Tibial nerve (tissue), 4 donors: ENCODE data around the gene MICU2.

Experiments
- EP300 ChIP-seq, 2 donors: sonication (generic); formaldehyde crosslinking; IDR thresholded peaks; one replicate each; pipeline ENCODE4 v1.6.1; 2017; ENCODE audit warnings: antibody characterized with exemption in 2 of 2, mild to moderate bottlenecking in 1 of 2
- POLR2A ChIP-seq, 2 donors: fragments of 450-650 bp; IDR thresholded peaks; one replicate each; pipeline ENCODE4 v1.6.1; 2017; ENCODE audit warnings: antibody characterized with exemption in 2 of 2, mild to moderate bottlenecking in 2 of 2, moderate library complexity in 2 of 2
- TF ChIP-seq, protein P1 (sequence below), 5 experiments: fragments of 200-600 bp in 3 of 5; fragments of 450-650 bp in 2 of 5; sonication (generic) in 3 of 5; IDR thresholded peaks; one replicate each; pipeline ENCODE4 v1.5.1; 2016 to 2019; ENCODE audit warnings: antibody characterized with exemption in 5 of 5, mild to moderate bottlenecking in 3 of 5, moderate library complexity in 2 of 5

GRCh38 chr13:21641629-21642028, 37.7 kb upstream of the MICU2 start:
- TF ChIP-seq, protein P1, sequence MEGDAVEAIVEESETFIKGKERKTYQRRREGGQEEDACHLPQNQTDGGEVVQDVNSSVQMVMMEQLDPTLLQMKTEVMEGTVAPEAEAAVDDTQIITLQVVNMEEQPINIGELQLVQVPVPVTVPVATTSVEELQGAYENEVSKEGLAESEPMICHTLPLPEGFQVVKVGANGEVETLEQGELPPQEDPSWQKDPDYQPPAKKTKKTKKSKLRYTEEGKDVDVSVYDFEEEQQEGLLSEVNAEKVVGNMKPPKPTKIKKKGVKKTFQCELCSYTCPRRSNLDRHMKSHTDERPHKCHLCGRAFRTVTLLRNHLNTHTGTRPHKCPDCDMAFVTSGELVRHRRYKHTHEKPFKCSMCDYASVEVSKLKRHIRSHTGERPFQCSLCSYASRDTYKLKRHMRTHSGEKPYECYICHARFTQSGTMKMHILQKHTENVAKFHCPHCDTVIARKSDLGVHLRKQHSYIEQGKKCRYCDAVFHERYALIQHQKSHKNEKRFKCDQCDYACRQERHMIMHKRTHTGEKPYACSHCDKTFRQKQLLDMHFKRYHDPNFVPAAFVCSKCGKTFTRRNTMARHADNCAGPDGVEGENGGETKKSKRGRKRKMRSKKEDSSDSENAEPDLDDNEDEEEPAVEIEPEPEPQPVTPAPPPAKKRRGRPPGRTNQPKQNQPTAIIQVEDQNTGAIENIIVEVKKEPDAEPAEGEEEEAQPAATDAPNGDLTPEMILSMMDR (IDR thresholded peaks at IDR 0.05): no peak
- TF ChIP-seq EP300 (IDR thresholded peaks at IDR 0.05): no peak
- TF ChIP-seq POLR2A (IDR thresholded peaks at IDR 0.05): no peak
